Endothelial cell of umbilical vein (primary cell): ENCODE data around the gene GLI1.

Source experiments
- EZH2 ChIP-seq: IDR thresholded peaks from 2 replicates; pipeline ENCODE4 v1.6.1; 2012; ENCODE audit warnings: borderline replicate concordance, low read depth, mild to moderate bottlenecking, moderate library complexity, low read length, inconsistent platforms; ENCODE audit not compliant: severe bottlenecking
- POLR2A ChIP-seq: IDR thresholded peaks from 2 replicates; pipeline ENCODE4 v1.6.1; 2012; ENCODE audit warnings: low read depth, mild to moderate bottlenecking, control low read depth, low read length
- POLR2AphosphoS5 ChIP-seq: IDR thresholded peaks from 2 replicates; pipeline ENCODE4 v1.6.1; 2012; ENCODE audit warnings: low read depth, mild to moderate bottlenecking, control low read depth, low read length, moderate library complexity; ENCODE audit not compliant: insufficient read depth
- TF ChIP-seq, protein P1 (sequence below), 2 donors: IDR thresholded peaks; 1 replicate in 1 of 2; 2 replicates in 1 of 2; pipeline ENCODE4 v1.5.1; 2011; ENCODE audit warnings: low read length in 2 of 2, mild to moderate bottlenecking in 2 of 2, moderate library complexity in 2 of 2, control low read depth in 1 of 2, inconsistent platforms in 1 of 2, low read depth in 1 of 2; ENCODE audit not compliant: insufficient read depth in 1 of 2; ENCODE audit errors: extremely low read depth in 1 of 2
- TF ChIP-seq, protein P2 (sequence below): IDR thresholded peaks from 2 replicates; pipeline ENCODE4 v1.6.1; 2011; ENCODE audit not compliant: insufficient read depth, insufficient read length

DNA sequence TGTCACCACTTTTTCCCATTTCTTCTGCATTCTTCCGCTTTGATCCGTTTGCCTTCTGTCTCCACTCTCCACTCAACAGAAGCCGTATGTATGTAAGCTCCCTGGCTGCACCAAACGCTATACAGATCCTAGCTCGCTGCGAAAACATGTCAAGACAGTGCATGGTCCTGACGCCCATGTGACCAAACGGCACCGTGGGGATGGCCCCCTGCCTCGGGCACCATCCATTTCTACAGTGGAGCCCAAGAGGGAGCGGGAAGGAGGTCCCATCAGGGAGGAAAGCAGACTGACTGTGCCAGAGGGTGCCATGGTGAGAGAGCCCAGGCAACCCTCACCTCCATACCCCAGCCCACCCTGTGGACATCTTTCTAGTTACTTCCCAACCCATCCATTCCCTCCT is 8.3 kb downstream of the GLI1 start:
- no peak for TF ChIP-seq EZH2
- no peak for TF ChIP-seq POLR2A
- TF ChIP-seq, protein P1, sequence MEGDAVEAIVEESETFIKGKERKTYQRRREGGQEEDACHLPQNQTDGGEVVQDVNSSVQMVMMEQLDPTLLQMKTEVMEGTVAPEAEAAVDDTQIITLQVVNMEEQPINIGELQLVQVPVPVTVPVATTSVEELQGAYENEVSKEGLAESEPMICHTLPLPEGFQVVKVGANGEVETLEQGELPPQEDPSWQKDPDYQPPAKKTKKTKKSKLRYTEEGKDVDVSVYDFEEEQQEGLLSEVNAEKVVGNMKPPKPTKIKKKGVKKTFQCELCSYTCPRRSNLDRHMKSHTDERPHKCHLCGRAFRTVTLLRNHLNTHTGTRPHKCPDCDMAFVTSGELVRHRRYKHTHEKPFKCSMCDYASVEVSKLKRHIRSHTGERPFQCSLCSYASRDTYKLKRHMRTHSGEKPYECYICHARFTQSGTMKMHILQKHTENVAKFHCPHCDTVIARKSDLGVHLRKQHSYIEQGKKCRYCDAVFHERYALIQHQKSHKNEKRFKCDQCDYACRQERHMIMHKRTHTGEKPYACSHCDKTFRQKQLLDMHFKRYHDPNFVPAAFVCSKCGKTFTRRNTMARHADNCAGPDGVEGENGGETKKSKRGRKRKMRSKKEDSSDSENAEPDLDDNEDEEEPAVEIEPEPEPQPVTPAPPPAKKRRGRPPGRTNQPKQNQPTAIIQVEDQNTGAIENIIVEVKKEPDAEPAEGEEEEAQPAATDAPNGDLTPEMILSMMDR (IDR thresholded peaks at IDR 0.05; ENCODE audit: extremely low read depth in 1 of 2, insufficient read depth in 1 of 2, low read depth in 1 of 2, low read length in 2 of 2): no peak
- TF ChIP-seq, protein P2, sequence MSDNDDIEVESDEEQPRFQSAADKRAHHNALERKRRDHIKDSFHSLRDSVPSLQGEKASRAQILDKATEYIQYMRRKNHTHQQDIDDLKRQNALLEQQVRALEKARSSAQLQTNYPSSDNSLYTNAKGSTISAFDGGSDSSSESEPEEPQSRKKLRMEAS: no peak
- TF ChIP-seq POLR2AphosphoS5: no peak
